GM23248 (cell line): Measurements from ENCODE around the gene SAXO2. TPM values are rescaled to one million over a fixed set of nuclear protein-coding genes. Genes with fewer than 3 reads are reported as not detected.
"Not testable (repeated sequence)": the region's sequence is repeated elsewhere in the genome, so short reads cannot be mapped to it uniquely, and the experiment has no call there.

Experiments
- DNase-seq: peaks from one replicate; pipeline ENCODE4 v3.0.0-alpha.2; 2015
- H2AFZ ChIP-seq: fragments of 200-600 bp; sonication (generic); 2 replicates; pipeline ENCODE4 v1.6.1; 2016; ENCODE audit warnings: antibody characterized with exemption
- H3F3A ChIP-seq: fragments of 200-600 bp; sonication (generic); 2 replicates; pipeline ENCODE4 v1.6.1; 2016; ENCODE audit warnings: mild to moderate bottlenecking, antibody characterized with exemption, mixed run types; ENCODE audit not compliant: insufficient read depth
- H3K27ac ChIP-seq: fragments of 200-600 bp; sonication (generic); 2 replicates; pipeline ENCODE4 v1.5.1; 2016; ENCODE audit warnings: mild to moderate bottlenecking
- H3K27me3 ChIP-seq: fragments of 200-600 bp; sonication (generic); replicated peaks from 2 replicates; pipeline ENCODE4 v1.6.1; 2016; ENCODE audit warnings: mild to moderate bottlenecking; ENCODE audit not compliant: insufficient read depth
- H3K36me3 ChIP-seq: fragments of 200-600 bp; sonication (generic); 2 replicates; pipeline ENCODE4 v1.6.1; 2016; ENCODE audit warnings: low read depth, mild to moderate bottlenecking
- H3K4me1 ChIP-seq: fragments of 200-600 bp; sonication (generic); 2 replicates; pipeline ENCODE4 v1.6.1; 2016; ENCODE audit warnings: mild to moderate bottlenecking; ENCODE audit not compliant: insufficient read depth
- H3K4me2 ChIP-seq: fragments of 200-600 bp; sonication (generic); one replicate; pipeline ENCODE4 v1.6.1; 2016; ENCODE audit warnings: mild to moderate bottlenecking; ENCODE audit not compliant: unreplicated experiment
- H3K4me3 ChIP-seq: fragments of 200-600 bp; sonication (generic); 2 replicates; pipeline ENCODE4 v1.5.1; 2016; ENCODE audit warnings: mild to moderate bottlenecking
- H3K79me2 ChIP-seq: fragments of 200-600 bp; sonication (generic); 2 replicates; pipeline ENCODE4 v1.6.1; 2016; ENCODE audit warnings: mild to moderate bottlenecking; ENCODE audit not compliant: insufficient read depth
- H3K9ac ChIP-seq: fragments of 200-600 bp; sonication (generic); 2 replicates; pipeline ENCODE4 v1.6.1; 2016; ENCODE audit warnings: mild to moderate bottlenecking
- H3K9me2 ChIP-seq: fragments of 200-600 bp; sonication (generic); 2 replicates; pipeline ENCODE4 v1.6.1; 2016; ENCODE audit warnings: mixed run types, mild to moderate bottlenecking, moderate library complexity; ENCODE audit not compliant: insufficient read depth
- H3K9me3 ChIP-seq: fragments of 200-600 bp; sonication (generic); one replicate; pipeline ENCODE4 v1.6.1; 2017; ENCODE audit warnings: low read depth
- H4K20me1 ChIP-seq: fragments of 200-600 bp; sonication (generic); 2 replicates; pipeline ENCODE4 v1.6.0; 2016; ENCODE audit not compliant: insufficient read depth
- EZH2 ChIP-seq: fragments of 200-600 bp; sonication (generic); IDR thresholded peaks from 2 replicates; pipeline ENCODE4 v1.6.1; 2018; ENCODE audit warnings: antibody characterized with exemption, mild to moderate bottlenecking; ENCODE audit not compliant: insufficient read depth, poor library complexity, severe bottlenecking
- EZH2phosphoT487 ChIP-seq: fragments of 200-600 bp; sonication (generic); IDR thresholded peaks from 2 replicates; pipeline ENCODE4 v1.6.1; 2018; ENCODE audit warnings: antibody characterized with exemption, moderate library complexity, mild to moderate bottlenecking, low read depth; ENCODE audit not compliant: insufficient read depth
- WGBS, 2 experiments: methylation state at CpG; one replicate each; pipeline ENCODE4 v1.1.6; 2015 to 2017; ENCODE audit warnings: low lambda C conversion rate in 2 of 2, low coverage in 1 of 2; ENCODE audit errors: missing lambda C conversion rate in 2 of 2; 5-methylcytosine and 5-hydroxymethylcytosine counted together
- in situ Hi-C: fragments of 300-500 bp; cut with MboI; formaldehyde crosslinking; loops from 2 replicates; pipeline ENCODE4 v1.15.0; 2020
- polyA plus RNA-seq: library from polyadenylated mRNA; unstranded; fragments of >200 nt; fragmentation: Nextera tagmentation; extraction: Ambion mirVana; gene quantifications from 2 replicates; pipeline ENCODE4 v1.2.1, GENCODE V29; 2016
- total RNA-seq: library from RNA; depleted of rRNA; stranded (reverse); fragments of >200 nt; shearing (Covaris generic); gene quantifications from 2 replicates; pipeline ENCODE4 v1.2.3, GENCODE V29; 2014

Gene SAXO2
- total and polyA plus RNA-seq, 2 experiments from 2014 or later = 0.51 TPM; not detected in 1

- H3K4me1 ChIP-seq = no peaks in the 10 kb centered on the region
- TF ChIP-seq EZH2 (no peak), EZH2phosphoT487 (no peak)
- no peaks in the 10 kb centered on the region for H3F3A ChIP-seq
- no peaks in the 10 kb centered on the region for H4K20me1 ChIP-seq
- no peak overlapping the region for H3K4me2 ChIP-seq
- peaks cover 7% of the 10 kb centered on the region; the same call in 1 of the 2 replicates for H3K27me3 ChIP-seq
- no peak overlapping the region for H2AFZ ChIP-seq
- H3K4me3 ChIP-seq = no peak overlapping the region
- no peaks in the 10 kb centered on the region for H3K36me3 ChIP-seq
- WGBS, 2 experiments = 32% methylated on average over 40 to 42 of the region's 44 CpGs
- no peak overlapping the region for H3K9ac ChIP-seq
- in situ Hi-C loops = loop anchor here (25.0 kb wide), 1 partner anchor 114 kb away; no protein-coding TSS in a partner anchor
- no peaks in the 10 kb centered on the region for H3K79me2 ChIP-seq
- no peaks in the 10 kb centered on the region for H3K9me2 ChIP-seq
- DNase-seq = no peak
- no peak overlapping the region for H3K27ac ChIP-seq
- no peaks in the 10 kb centered on the region for H3K9me3 ChIP-seq
These were observed 35.9 kb downstream of the SAXO2 start for GRCh38 chr15:82298520-82298919.

- H3K9ac ChIP-seq, H3K4me2 ChIP-seq, H3K27me3 ChIP-seq, H3K9me3 ChIP-seq, DNase-seq, H3F3A ChIP-seq, H3K4me3 ChIP-seq, H4K20me1 ChIP-seq, H3K79me2 ChIP-seq, H3K36me3 ChIP-seq, H3K4me1 ChIP-seq, H3K9me2 ChIP-seq, H2AFZ ChIP-seq, H3K27ac ChIP-seq: not testable (repeated sequence)
- in situ Hi-C loops = loop anchor here (25.0 kb wide), 1 partner anchor 113 kb away; no protein-coding TSS in a partner anchor
- 43 to 63% methylated on average over 3 to 4 of the region's 6 CpGs for WGBS, 2 experiments
These were observed 36.9 kb downstream of the SAXO2 start for GRCh38 chr15:82299511-82299914.

- 25 to 28% methylated on average over 6 of the region's 6 CpGs for WGBS, 2 experiments
- H4K20me1 ChIP-seq, in situ Hi-C loops, H3K27ac ChIP-seq, H3K79me2 ChIP-seq, H3F3A ChIP-seq, H3K9me3 ChIP-seq, H3K4me3 ChIP-seq, H3K9ac ChIP-seq, H3K9me2 ChIP-seq, H3K27me3 ChIP-seq, H2AFZ ChIP-seq, H3K4me2 ChIP-seq, H3K36me3 ChIP-seq, H3K4me1 ChIP-seq: not testable (repeated sequence)
- DNase-seq = peak; percentile 48
These were observed 37.7 kb downstream of the SAXO2 start for GRCh38 chr15:82300326-82300725.

GRCh38 chr15:82300883-82301282 lies 38.3 kb downstream of the SAXO2 start:
- no peaks in the 10 kb centered on the region for H3K36me3 ChIP-seq
- H3K4me2 ChIP-seq = no peak overlapping the region
- no peak overlapping the region for H3K9ac ChIP-seq
- H3K4me1 ChIP-seq = no peaks in the 10 kb centered on the region
- H3F3A ChIP-seq = no peaks in the 10 kb centered on the region
- no peak overlapping the region for H3K27ac ChIP-seq
- no peaks in the 10 kb centered on the region for H3K79me2 ChIP-seq
- WGBS, 2 experiments = 91 to 93% methylated on average over 6 to 7 of the region's 7 CpGs
- H3K27me3 ChIP-seq = peaks cover 7% of the 10 kb centered on the region; the same call in 1 of the 2 replicates
- H2AFZ ChIP-seq = no peak overlapping the region
- H3K9me3 ChIP-seq = no peaks in the 10 kb centered on the region
- no peak for DNase-seq
- no peaks in the 10 kb centered on the region for H4K20me1 ChIP-seq
- no peak overlapping the region for H3K4me3 ChIP-seq
- TF ChIP-seq EZH2 (no peak), EZH2phosphoT487 (no peak)
- in situ Hi-C loops = no loop called here
- no peaks in the 10 kb centered on the region for H3K9me2 ChIP-seq

GRCh38 chr15:82301296-82302016 lies 38.8 kb downstream of the SAXO2 start:
- no peaks in the 10 kb centered on the region for H3K4me1 ChIP-seq
- H3K9me3 ChIP-seq = no peaks in the 10 kb centered on the region
- no peak overlapping the region for H3K9ac ChIP-seq
- H3F3A ChIP-seq = no peaks in the 10 kb centered on the region
- H3K27ac ChIP-seq = no peak overlapping the region
- H4K20me1 ChIP-seq = no peaks in the 10 kb centered on the region
- WGBS, 2 experiments = 73 to 86% methylated on average over 2 to 3 of the region's 3 CpGs
- H3K4me3 ChIP-seq = no peak overlapping the region
- H3K9me2 ChIP-seq = no peaks in the 10 kb centered on the region
- in situ Hi-C loops = no loop called here
- no peak overlapping the region for H2AFZ ChIP-seq
- H3K79me2 ChIP-seq = no peaks in the 10 kb centered on the region
- H3K4me2 ChIP-seq = no peak overlapping the region
- TF ChIP-seq EZH2 = no peak
- TF ChIP-seq EZH2phosphoT487 = no peak
- peaks cover 7% of the 10 kb centered on the region; the same call in 1 of the 2 replicates for H3K27me3 ChIP-seq
- DNase-seq = no peak
- H3K36me3 ChIP-seq = no peaks in the 10 kb centered on the region
